ENCODE results near the gene FTSJ1. TPM values are rescaled to one million over a fixed set of nuclear protein-coding genes. Genes with fewer than 3 reads are reported as not detected.

The FTSJ1 gene
- total RNA-seq, 5 donors from 2014 or later (not counting 1 experiment from before 2014, with no cell fraction given), result 51.4 to 64.9 (median 56.8) TPM

DNA sequence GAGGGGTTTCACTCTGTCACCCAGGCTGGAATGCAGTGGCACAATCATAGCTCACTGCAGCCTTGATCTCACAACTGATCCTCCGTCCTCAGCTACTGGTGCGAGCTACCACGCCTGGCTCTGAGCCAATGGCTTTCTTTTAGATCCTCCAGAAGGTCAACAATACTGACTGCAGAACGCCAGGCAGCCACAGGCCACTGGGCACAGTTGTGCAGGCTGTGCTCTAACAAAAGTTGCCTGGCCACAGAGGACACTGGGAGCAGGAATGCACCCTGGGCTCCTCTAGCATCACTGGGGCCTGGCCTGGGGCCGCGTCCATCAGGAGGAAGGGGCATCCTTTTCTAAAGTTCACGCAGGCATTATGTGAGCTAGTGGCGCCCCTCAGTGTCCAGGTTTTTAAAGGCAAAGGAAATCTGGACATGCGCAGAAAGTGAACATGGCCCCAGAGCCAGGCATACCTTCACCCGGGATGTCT, 17.9 kb downstream of the FTSJ1 start:
- peaks cover 0 to 17% of the 10 kb centered on the region in 2 donors for H3K27me3 Mint-ChIP-seq
- ChIA-PET CTCF (no interaction called here), POLR2A (no interaction called here)
- no peaks in the 10 kb centered on the region for H3K4me1 Mint-ChIP-seq
- no peaks in the 10 kb centered on the region for H3K9me3 ChIP-seq
- no peaks in the 10 kb centered on the region for H3K4me1 ChIP-seq (ENCODE audit: control insufficient read depth in 1 of 2, extremely low read depth in 1 of 2, insufficient read depth in 2 of 2, low read length in 2 of 2)
- H3K4me3 ChIP-seq (ENCODE audit: control insufficient read depth in 1 of 2, extremely low read depth in 1 of 2, low read length in 1 of 2), result no peak overlapping the region
- H3K27me3 ChIP-seq (replicated peaks in 1 of 2; ENCODE audit: control insufficient read depth in 2 of 2, extremely low read depth in 1 of 2, insufficient read depth in 2 of 2, low read length in 1 of 2), result peaks cover 0 to 4% of the 10 kb centered on the region in 2 experiments
- H3K36me3 ChIP-seq (ENCODE audit: control insufficient read depth in 2 of 2, extremely low read depth in 1 of 2, insufficient read depth in 1 of 2, low read length in 1 of 2), result no peaks in the 10 kb centered on the region
- H3K36me3 Mint-ChIP-seq, result no peaks in the 10 kb centered on the region
- DNase-seq, result no peak
- H3K27ac ChIP-seq (ENCODE audit: low read length), result no peak overlapping the region
- H3K4me3 Mint-ChIP-seq, result no peak overlapping the region
- no peaks in the 10 kb centered on the region for H3K9me3 Mint-ChIP-seq
- H3K27ac Mint-ChIP-seq, result no peak overlapping the region
- WGBS (ENCODE audit: insufficient coverage), result 58% methylated on average over 9 of the region's 10 CpGs
- no peak for ATAC-seq (replicated peaks in 1 of 4)

DNA sequence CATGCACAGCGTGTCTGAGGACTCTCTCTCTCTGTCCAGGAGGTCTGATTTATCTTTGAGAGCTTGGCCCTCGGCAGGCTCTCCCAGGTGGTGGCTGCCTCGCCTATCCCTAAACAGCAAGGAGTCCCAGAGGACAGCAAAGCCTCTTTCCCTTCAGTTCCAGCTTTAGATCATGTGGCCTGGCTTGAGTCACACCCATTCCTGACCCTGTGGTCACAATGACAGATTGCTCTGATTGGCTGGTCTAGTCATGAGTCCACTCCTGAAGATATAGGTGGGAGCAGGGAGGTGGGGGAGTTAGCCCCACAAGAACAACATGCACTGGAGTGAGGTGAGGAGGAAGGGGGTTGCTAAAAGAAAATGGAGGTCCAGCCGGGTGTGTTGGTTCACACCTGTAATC, 20.7 kb downstream of the FTSJ1 start:
- Mint-ChIP-seq H3K4me1 (no peaks in the 10 kb centered on the region), H3K36me3 (no peaks in the 10 kb centered on the region), H3K27ac (no peak overlapping the region), H3K9me3 (no peaks in the 10 kb centered on the region), H3K27me3 (peaks cover 0 to 22% of the 10 kb centered on the region in 2 donors), H3K4me3 (no peak overlapping the region)
- Histone ChIP-seq H3K27me3 (replicated peaks in 1 of 2; ENCODE audit: control insufficient read depth in 2 of 2, extremely low read depth in 1 of 2, insufficient read depth in 2 of 2, low read length in 1 of 2) (peaks cover 0 to 4% of the 10 kb centered on the region in 2 experiments), H3K27ac (ENCODE audit: low read length) (no peak overlapping the region), H3K4me3 (ENCODE audit: control insufficient read depth in 1 of 2, extremely low read depth in 1 of 2, low read length in 1 of 2) (no peak overlapping the region), H3K4me1 (ENCODE audit: control insufficient read depth in 1 of 2, extremely low read depth in 1 of 2, insufficient read depth in 2 of 2, low read length in 2 of 2) (no peaks in the 10 kb centered on the region), H3K9me3 (no peaks in the 10 kb centered on the region), H3K36me3 (ENCODE audit: control insufficient read depth in 2 of 2, extremely low read depth in 1 of 2, insufficient read depth in 1 of 2, low read length in 1 of 2) (no peaks in the 10 kb centered on the region)
- ATAC-seq (replicated peaks in 1 of 4), result no peak
- ChIA-PET CTCF (interaction anchor here in 1 of 2 donors (0.6 kb wide), 1 partner anchor 1374 kb away, joined by 4 read pairs; no protein-coding TSS in a partner anchor), POLR2A (no interaction called here)
- DNase-seq, result no peak
- WGBS (ENCODE audit: insufficient coverage), result 100% methylated on average over 1 of the region's 4 CpGs

DNA sequence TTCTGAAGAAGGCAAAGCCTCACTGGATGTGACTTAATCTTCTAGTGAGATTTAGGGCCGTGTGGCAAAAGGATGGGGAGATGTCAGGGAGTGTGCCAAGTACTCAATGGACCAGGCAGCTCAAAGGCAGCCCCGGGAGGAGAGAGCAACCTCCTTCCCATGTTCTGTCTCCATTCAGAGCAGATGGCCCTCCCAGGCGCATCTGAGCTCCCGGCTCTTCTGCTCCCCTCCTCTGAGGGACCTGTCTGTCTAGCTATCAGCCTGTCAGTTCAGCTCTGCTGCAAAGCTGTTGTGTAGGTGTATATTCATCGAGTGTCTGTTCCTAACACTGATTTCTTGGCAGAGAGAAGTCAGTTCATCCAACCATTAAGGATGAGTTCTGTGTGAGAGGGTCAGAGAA, 21.9 kb downstream of the FTSJ1 start:
- H3K4me1 ChIP-seq (ENCODE audit: control insufficient read depth in 1 of 2, extremely low read depth in 1 of 2, insufficient read depth in 2 of 2, low read length in 2 of 2), result no peaks in the 10 kb centered on the region
- no peaks in the 10 kb centered on the region for H3K36me3 ChIP-seq (ENCODE audit: control insufficient read depth in 2 of 2, extremely low read depth in 1 of 2, insufficient read depth in 1 of 2, low read length in 1 of 2)
- Mint-ChIP-seq H3K27me3 (peaks cover 0 to 23% of the 10 kb centered on the region in 2 donors), H3K36me3 (no peaks in the 10 kb centered on the region), H3K9me3 (no peaks in the 10 kb centered on the region), H3K4me3 (no peak overlapping the region), H3K4me1 (no peaks in the 10 kb centered on the region), H3K27ac (no peak overlapping the region)
- no peak overlapping the region for H3K27ac ChIP-seq (ENCODE audit: low read length)
- no peak overlapping the region for H3K4me3 ChIP-seq (ENCODE audit: control insufficient read depth in 1 of 2, extremely low read depth in 1 of 2, low read length in 1 of 2)
- ChIA-PET CTCF (no interaction called here), POLR2A (no interaction called here)
- WGBS (ENCODE audit: insufficient coverage), result no CpG with 5 or more reads among the region's 5 CpGs
- DNase-seq, result no peak
- peaks cover 0 to under 1% of the 10 kb centered on the region in 2 experiments for H3K27me3 ChIP-seq (replicated peaks in 1 of 2; ENCODE audit: control insufficient read depth in 2 of 2, extremely low read depth in 1 of 2, insufficient read depth in 2 of 2, low read length in 1 of 2)
- no peak for ATAC-seq (replicated peaks in 1 of 4)
- H3K9me3 ChIP-seq, result no peaks in the 10 kb centered on the region

GRCh38 chrX:48498374-48498809, 22.4 kb downstream of the FTSJ1 start:
- Mint-ChIP-seq H3K27ac (no peak overlapping the region), H3K27me3 (peaks cover 0 to 23% of the 10 kb centered on the region in 2 donors), H3K36me3 (no peaks in the 10 kb centered on the region), H3K9me3 (no peaks in the 10 kb centered on the region), H3K4me1 (no peaks in the 10 kb centered on the region), H3K4me3 (no peak overlapping the region)
- ChIA-PET POLR2A (no interaction called here), CTCF (no interaction called here)
- no peak for DNase-seq
- no peaks in the 10 kb centered on the region for H3K4me1 ChIP-seq (ENCODE audit: control insufficient read depth in 1 of 2, extremely low read depth in 1 of 2, insufficient read depth in 2 of 2, low read length in 2 of 2)
- 63% methylated on average over 2 of the region's 6 CpGs for WGBS (ENCODE audit: insufficient coverage)
- H3K27me3 ChIP-seq (replicated peaks in 1 of 2; ENCODE audit: control insufficient read depth in 2 of 2, extremely low read depth in 1 of 2, insufficient read depth in 2 of 2, low read length in 1 of 2), result no peaks in the 10 kb centered on the region
- H3K27ac ChIP-seq (ENCODE audit: low read length), result no peak overlapping the region
- H3K36me3 ChIP-seq (ENCODE audit: control insufficient read depth in 2 of 2, extremely low read depth in 1 of 2, insufficient read depth in 1 of 2, low read length in 1 of 2), result no peaks in the 10 kb centered on the region
- no peaks in the 10 kb centered on the region for H3K9me3 ChIP-seq
- ATAC-seq (replicated peaks in 1 of 4), result no peak
- no peak overlapping the region for H3K4me3 ChIP-seq (ENCODE audit: control insufficient read depth in 1 of 2, extremely low read depth in 1 of 2, low read length in 1 of 2)

GRCh38 chrX:48504261-48504660, 28.3 kb downstream of the FTSJ1 start:
- Mint-ChIP-seq H3K4me3 (no peak overlapping the region), H3K4me1 (peaks cover 3 to 6% (median 6%) of the 10 kb centered on the region in 3 donors), H3K36me3 (no peaks in the 10 kb centered on the region), H3K27ac (no peak overlapping the region), H3K9me3 (no peaks in the 10 kb centered on the region), H3K27me3 (peaks cover 0 to 7% of the 10 kb centered on the region in 2 donors)
- Histone ChIP-seq H3K9me3 (no peaks in the 10 kb centered on the region), H3K27ac (ENCODE audit: low read length) (no peak overlapping the region), H3K27me3 (replicated peaks in 1 of 2; ENCODE audit: control insufficient read depth in 2 of 2, extremely low read depth in 1 of 2, insufficient read depth in 2 of 2, low read length in 1 of 2) (no peaks in the 10 kb centered on the region), H3K4me1 (ENCODE audit: control insufficient read depth in 1 of 2, extremely low read depth in 1 of 2, insufficient read depth in 2 of 2, low read length in 2 of 2) (peaks cover 0 to 10% of the 10 kb centered on the region in 2 experiments), H3K36me3 (ENCODE audit: control insufficient read depth in 2 of 2, extremely low read depth in 1 of 2, insufficient read depth in 1 of 2, low read length in 1 of 2) (no peaks in the 10 kb centered on the region), H3K4me3 (ENCODE audit: control insufficient read depth in 1 of 2, extremely low read depth in 1 of 2, low read length in 1 of 2) (no peak overlapping the region)
- ChIA-PET POLR2A (no interaction called here), CTCF (no interaction called here)
- no peak for ATAC-seq (replicated peaks in 1 of 4)
- no CpG with 5 or more reads among the region's 7 CpGs for WGBS (ENCODE audit: insufficient coverage)
- no peak for DNase-seq

- ChIA-PET CTCF (interaction anchor here in 1 of 2 donors (0.6 kb wide), 1 partner anchor 57 kb away, joined by 3 read pairs; no protein-coding TSS in a partner anchor), POLR2A (no interaction called here)
- no peak for ATAC-seq (replicated peaks in 1 of 4)
- Histone ChIP-seq H3K27ac (ENCODE audit: low read length) (no peak overlapping the region), H3K4me1 (ENCODE audit: control insufficient read depth in 1 of 2, extremely low read depth in 1 of 2, insufficient read depth in 2 of 2, low read length in 2 of 2) (peaks cover 0 to 20% of the 10 kb centered on the region in 2 experiments), H3K27me3 (replicated peaks in 1 of 2; ENCODE audit: control insufficient read depth in 2 of 2, extremely low read depth in 1 of 2, insufficient read depth in 2 of 2, low read length in 1 of 2) (no peaks in the 10 kb centered on the region), H3K9me3 (no peaks in the 10 kb centered on the region), H3K36me3 (ENCODE audit: control insufficient read depth in 2 of 2, extremely low read depth in 1 of 2, insufficient read depth in 1 of 2, low read length in 1 of 2) (no peaks in the 10 kb centered on the region), H3K4me3 (ENCODE audit: control insufficient read depth in 1 of 2, extremely low read depth in 1 of 2, low read length in 1 of 2) (no peak overlapping the region)
- no CpG with 5 or more reads among the region's 5 CpGs for WGBS (ENCODE audit: insufficient coverage)
- Mint-ChIP-seq H3K27ac (no peak overlapping the region), H3K4me1 (peaks cover 10 to 17% (median 16%) of the 10 kb centered on the region in 3 donors), H3K36me3 (no peaks in the 10 kb centered on the region), H3K27me3 (peaks cover 0 to 6% of the 10 kb centered on the region in 2 donors), H3K9me3 (no peaks in the 10 kb centered on the region), H3K4me3 (no peak overlapping the region)
- no peak for DNase-seq
Observed at GRCh38 chrX:48505481-48505880, 29.5 kb downstream of the FTSJ1 start.

DNA sequence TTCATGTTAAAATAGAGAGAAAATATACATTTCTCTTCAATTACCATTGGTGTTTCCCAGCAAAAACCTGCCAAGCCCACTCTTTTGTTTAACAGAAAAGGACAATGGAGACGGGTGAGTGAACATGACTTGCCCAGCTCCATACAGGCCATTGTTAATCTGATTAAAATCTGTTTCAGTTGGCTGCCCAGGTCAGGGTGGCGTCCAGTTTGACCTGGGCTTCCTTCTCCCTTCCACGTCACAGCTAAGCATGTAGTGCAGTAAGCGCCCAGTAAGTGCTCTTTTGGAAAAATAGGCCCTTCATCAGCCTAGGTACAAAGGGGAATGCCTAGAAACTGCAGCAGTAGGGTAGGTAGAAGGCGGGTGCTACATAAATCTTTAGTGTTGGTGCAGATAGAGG, 31.2 kb downstream of the FTSJ1 start:
- ATAC-seq (replicated peaks in 1 of 4), result no peak
- CTCF ChIA-PET, result no interaction called here

More for the DNA sequence above, 31.2 kb downstream of the FTSJ1 start:
- H3K9me3 ChIP-seq, result no peaks in the 10 kb centered on the region
- Mint-ChIP-seq H3K4me3 (no peak overlapping the region), H3K4me1 (peaks cover 10 to 29% (median 26%) of the 10 kb centered on the region in 3 donors), H3K9me3 (no peaks in the 10 kb centered on the region), H3K36me3 (peaks cover 4% of the 10 kb centered on the region), H3K27ac (no peak overlapping the region), H3K27me3 (no peaks in the 10 kb centered on the region)
- H3K27ac ChIP-seq (ENCODE audit: low read length), result no peak overlapping the region
- peaks cover 0 to 22% of the 10 kb centered on the region in 2 experiments for H3K4me1 ChIP-seq (ENCODE audit: control insufficient read depth in 1 of 2, extremely low read depth in 1 of 2, insufficient read depth in 2 of 2, low read length in 2 of 2)
- no CpG with 5 or more reads among the region's 5 CpGs for WGBS (ENCODE audit: insufficient coverage)
- H3K36me3 ChIP-seq (ENCODE audit: control insufficient read depth in 2 of 2, extremely low read depth in 1 of 2, insufficient read depth in 1 of 2, low read length in 1 of 2), result no peaks in the 10 kb centered on the region
- no peaks in the 10 kb centered on the region for H3K27me3 ChIP-seq (replicated peaks in 1 of 2; ENCODE audit: control insufficient read depth in 2 of 2, extremely low read depth in 1 of 2, insufficient read depth in 2 of 2, low read length in 1 of 2)
- POLR2A ChIA-PET, result no interaction called here
- no peak overlapping the region for H3K4me3 ChIP-seq (ENCODE audit: control insufficient read depth in 1 of 2, extremely low read depth in 1 of 2, low read length in 1 of 2)
- no peak for DNase-seq
